GM21717 (cell line): ENCODE results near the gene KIF1A.

ENCODE experiments used
- ATAC-seq: cut with Tn5 transposase; IDR thresholded peaks from one replicate; pipeline ENCODE4 v1.9.1; 2021; ENCODE audit warnings: mild to moderate bottlenecking, moderate library complexity; ENCODE audit not compliant: unreplicated experiment

The KIF1A gene, protein sequence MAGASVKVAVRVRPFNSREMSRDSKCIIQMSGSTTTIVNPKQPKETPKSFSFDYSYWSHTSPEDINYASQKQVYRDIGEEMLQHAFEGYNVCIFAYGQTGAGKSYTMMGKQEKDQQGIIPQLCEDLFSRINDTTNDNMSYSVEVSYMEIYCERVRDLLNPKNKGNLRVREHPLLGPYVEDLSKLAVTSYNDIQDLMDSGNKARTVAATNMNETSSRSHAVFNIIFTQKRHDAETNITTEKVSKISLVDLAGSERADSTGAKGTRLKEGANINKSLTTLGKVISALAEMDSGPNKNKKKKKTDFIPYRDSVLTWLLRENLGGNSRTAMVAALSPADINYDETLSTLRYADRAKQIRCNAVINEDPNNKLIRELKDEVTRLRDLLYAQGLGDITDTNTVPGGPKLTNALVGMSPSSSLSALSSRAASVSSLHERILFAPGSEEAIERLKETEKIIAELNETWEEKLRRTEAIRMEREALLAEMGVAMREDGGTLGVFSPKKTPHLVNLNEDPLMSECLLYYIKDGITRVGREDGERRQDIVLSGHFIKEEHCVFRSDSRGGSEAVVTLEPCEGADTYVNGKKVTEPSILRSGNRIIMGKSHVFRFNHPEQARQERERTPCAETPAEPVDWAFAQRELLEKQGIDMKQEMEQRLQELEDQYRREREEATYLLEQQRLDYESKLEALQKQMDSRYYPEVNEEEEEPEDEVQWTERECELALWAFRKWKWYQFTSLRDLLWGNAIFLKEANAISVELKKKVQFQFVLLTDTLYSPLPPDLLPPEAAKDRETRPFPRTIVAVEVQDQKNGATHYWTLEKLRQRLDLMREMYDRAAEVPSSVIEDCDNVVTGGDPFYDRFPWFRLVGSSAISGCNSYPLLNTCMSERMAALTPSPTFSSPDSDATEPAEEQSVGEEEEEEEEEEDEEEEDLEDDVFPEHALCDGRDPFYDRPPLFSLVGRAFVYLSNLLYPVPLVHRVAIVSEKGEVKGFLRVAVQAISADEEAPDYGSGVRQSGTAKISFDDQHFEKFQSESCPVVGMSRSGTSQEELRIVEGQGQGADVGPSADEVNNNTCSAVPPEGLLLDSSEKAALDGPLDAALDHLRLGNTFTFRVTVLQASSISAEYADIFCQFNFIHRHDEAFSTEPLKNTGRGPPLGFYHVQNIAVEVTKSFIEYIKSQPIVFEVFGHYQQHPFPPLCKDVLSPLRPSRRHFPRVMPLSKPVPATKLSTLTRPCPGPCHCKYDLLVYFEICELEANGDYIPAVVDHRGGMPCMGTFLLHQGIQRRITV (N-terminal part only)

DNA sequence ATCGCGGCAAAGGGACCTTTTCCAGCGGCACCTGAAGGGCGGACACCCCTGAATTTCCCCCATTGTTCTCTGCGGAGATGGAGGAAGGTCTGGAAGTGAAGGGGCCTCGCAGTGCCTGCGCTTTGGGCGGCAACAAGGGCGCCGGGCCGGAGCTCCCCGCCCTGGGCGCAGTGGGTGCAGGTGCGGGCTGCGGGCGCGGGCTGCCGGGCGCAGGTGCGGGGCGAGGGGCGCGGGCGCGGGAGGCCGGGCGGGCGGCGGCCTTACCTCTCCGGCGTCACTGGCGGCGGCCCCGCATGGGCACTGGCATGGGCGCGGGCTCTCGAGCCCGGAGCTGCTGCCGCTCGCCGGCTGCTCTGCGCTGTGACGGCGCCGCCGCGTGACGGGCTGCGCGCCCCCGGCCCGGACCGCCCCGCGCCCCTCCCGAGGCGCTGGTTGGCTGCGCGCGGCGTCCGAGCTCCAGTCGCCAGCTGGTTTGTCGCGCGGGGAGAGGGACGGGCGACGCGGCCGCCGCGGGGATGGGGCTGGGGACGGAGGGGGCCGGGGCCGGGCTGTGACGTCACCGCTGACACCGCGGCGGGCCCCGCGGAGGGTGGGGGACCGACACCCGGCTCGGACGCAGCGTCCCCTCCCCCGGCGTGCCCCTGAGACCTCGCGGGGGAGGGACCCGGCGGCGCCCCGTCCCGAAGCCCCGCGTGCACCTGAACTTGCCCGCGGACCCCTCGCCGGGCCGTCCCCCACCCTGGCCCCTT, at the start of gene KIF1A:
Gene KIF1A, minus strand, starts transcription at position 362 of the 749 bp plus-strand sequence. CDS start 22,467 bp downstream, outside the sequence.
- no peak for ATAC-seq

- no peak for ATAC-seq
Observed at GRCh38 chr2:240869109-240869955, 49.3 kb upstream of the KIF1A start.

- no peak for ATAC-seq
Observed at GRCh38 chr2:240868286-240869108, 48.5 kb upstream of the KIF1A start, which contains the start of gene AGXT. Gene AGXT (plus strand): TSS chr2:240868824. CDS start chr2:240868866, 42 bp downstream.

GRCh38 chr2:240865391-240865790, 45.4 kb upstream of the KIF1A start:
- ATAC-seq: no peak

DNA sequence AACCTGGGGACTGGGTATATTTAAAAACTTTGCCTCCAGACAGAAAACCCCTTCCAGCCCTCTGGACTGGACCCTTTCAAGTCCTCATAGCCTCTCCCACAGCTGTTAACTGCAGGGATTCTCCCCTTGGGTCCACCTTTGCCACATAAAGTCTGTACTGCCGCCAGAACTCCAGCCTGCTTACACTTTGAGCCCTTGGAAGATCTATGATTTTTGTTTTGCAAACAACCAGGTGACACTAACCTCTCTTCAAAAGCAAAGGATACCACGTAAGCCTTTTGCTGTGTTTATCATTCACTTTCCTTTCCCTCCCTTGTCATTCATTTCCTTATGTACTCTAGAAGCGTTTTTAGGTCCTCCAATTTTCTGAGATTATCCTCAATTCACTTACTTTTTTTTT, 44.5 kb upstream of the KIF1A start:
- ATAC-seq: no peak

- no peak for ATAC-seq
Observed at GRCh38 chr2:240861547-240861946, 41.5 kb upstream of the KIF1A start.

- ATAC-seq: no peak
Observed at GRCh38 chr2:240858871-240859270, 38.9 kb upstream of the KIF1A start.

GRCh38 chr2:240858321-240858720, 38.3 kb upstream of the KIF1A start:
- ATAC-seq: no peak

DNA sequence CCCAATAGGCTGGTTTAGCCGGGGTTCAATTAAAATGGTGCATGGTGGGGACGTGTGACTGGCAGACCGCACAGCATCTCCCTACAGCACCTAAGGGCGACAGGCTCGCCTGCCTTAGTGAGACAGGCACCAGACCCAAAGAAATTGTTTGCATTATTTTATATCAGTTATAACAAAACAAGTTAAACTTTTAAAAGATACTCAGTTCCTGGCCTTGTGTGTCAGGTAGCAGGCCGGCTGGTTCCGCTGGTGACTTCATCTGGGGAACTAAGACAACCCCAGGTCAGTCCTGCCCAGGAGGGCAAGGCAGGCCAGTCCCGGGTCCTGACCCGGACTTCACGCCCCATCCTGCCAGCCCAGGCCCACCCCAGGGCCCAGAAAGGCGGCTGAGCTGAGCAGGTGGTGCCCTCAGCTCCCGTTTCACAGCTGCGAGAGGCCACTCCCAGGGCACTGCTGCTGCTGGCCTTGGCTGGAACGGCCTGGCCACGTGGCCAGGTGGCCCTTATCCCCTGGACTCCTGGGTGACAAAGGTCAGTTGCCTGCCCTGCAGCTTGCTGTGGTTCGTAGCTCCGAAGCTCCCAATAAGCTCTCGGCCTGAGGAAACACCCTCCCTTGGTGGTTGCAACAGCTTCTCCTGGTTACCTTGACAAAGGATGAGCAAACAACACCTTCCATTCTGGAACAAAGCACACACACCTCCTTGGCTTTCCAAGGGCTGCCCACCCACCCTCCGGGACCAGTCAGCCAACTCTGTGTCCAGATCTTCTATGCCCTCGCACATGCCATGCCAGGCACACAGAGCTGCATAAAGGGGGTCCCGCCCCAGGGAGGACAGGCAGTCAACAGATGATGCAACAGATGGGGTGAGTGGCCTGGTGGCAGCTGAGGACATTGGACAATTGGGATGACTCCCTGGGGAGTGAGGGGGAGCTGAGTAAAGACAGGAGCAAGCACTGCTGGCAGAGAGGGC, 37.3 kb upstream of the KIF1A start:
- ATAC-seq: no peak

GRCh38 chr2:240856151-240856980, 36.3 kb upstream of the KIF1A start:
- no peak for ATAC-seq

GRCh38 chr2:240855670-240856069, 35.7 kb upstream of the KIF1A start:
- ATAC-seq: no peak

- ATAC-seq: no peak
Observed at GRCh38 chr2:240852671-240853314, 32.8 kb upstream of the KIF1A start.

GRCh38 chr2:240851078-240851991, 31.3 kb upstream of the KIF1A start:
- no peak for ATAC-seq

DNA sequence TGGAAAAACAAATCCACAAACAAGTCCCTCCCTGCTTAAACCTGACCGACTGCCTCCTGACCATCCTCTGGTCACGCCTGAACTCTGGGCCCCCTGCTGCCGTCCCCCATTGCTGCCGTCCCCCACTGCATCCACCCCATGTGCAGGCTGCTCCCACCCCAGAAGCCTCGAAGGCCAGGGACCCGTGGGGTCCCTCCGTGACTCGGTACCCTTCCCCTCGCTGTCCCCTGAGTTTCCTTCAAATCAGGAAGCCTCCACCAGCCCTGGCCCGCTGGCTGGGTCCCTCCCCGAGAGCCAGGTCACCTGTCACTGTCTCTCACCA, 30.7 kb upstream of the KIF1A start:
- no peak for ATAC-seq

DNA sequence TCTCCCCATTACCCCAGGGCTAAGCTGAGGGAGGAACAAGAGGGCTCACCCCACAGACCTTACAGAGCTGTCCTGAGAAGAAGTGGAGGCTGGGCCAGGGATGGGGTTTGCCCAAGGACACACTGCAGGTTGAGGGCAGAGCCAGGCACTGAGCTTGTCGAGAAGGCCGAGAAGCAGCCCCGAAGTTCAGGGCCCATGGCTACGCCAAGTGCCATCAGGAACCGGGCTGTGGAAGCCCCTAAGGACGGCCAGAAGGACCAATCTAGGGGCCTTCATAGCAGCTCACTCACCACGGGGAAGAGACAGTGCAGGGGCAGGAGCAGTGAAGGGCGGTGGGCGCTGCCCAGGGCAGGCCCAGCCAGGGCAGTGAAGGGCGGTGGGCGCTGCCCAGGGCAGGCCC, 30.0 kb upstream of the KIF1A start:
- no peak for ATAC-seq
